GM21723 (cell line): ENCODE data around the gene DCAF7.

Experiments
- ATAC-seq: cut with Tn5 transposase; IDR thresholded peaks from one replicate; pipeline ENCODE4 v1.9.1; 2021; ENCODE audit warnings: mild to moderate bottlenecking, moderate library complexity; ENCODE audit not compliant: unreplicated experiment

Gene DCAF7

GRCh38 chr17:63579633-63580032 lies 29.4 kb downstream of the DCAF7 start:
- no peak for ATAC-seq

- no peak for ATAC-seq
Measured at GRCh38 chr17:63587770-63588169, 37.5 kb downstream of the DCAF7 start.

- no peak for ATAC-seq
Measured at GRCh38 chr17:63588797-63589196, 38.5 kb downstream of the DCAF7 start.

GRCh38 chr17:63589646-63590045 lies 39.4 kb downstream of the DCAF7 start:
- ATAC-seq = no peak

- ATAC-seq = no peak
Measured at GRCh38 chr17:63592797-63593196, 42.5 kb downstream of the DCAF7 start.

GRCh38 chr17:63595132-63595531 lies 44.9 kb downstream of the DCAF7 start:
- ATAC-seq = no peak

GRCh38 chr17:63596856-63597586 lies 46.7 kb downstream of the DCAF7 start:
- ATAC-seq = no peak

- ATAC-seq = no peak
Measured at GRCh38 chr17:63598281-63598680, 48.0 kb downstream of the DCAF7 start.

GRCh38 chr17:63600569-63601438 lies 50.5 kb downstream of the DCAF7 start, which contains the start of gene TACO1:
TSS of gene TACO1 (plus strand) at chr17:63600895. CDS start at chr17:63601084, 189 bp downstream.
- peak; percentile 94 for ATAC-seq

- no peak for ATAC-seq
Measured at GRCh38 chr17:63601439-63602371, 51.4 kb downstream of the DCAF7 start.

GRCh38 chr17:63609816-63610573 lies 59.7 kb downstream of the DCAF7 start:
- no peak for ATAC-seq

- no peak for ATAC-seq
Measured at GRCh38 chr17:63610854-63611253, 60.6 kb downstream of the DCAF7 start.

- no peak for ATAC-seq
Measured at GRCh38 chr17:63611354-63611753, 61.1 kb downstream of the DCAF7 start.

GRCh38 chr17:63613663-63614062 lies 63.4 kb downstream of the DCAF7 start:
- no peak for ATAC-seq

- no peak for ATAC-seq
Measured at GRCh38 chr17:63621229-63621683, 71.0 kb downstream of the DCAF7 start.

GRCh38 chr17:63621684-63622573 lies 71.7 kb downstream of the DCAF7 start, which contains the start of gene MAP3K3:
TSS of gene MAP3K3 (plus strand) at chr17:63622417. CDS start at chr17:63622760, 343 bp downstream.
- ATAC-seq = peak; percentile 92

- peak; percentile 35 for ATAC-seq
Measured at GRCh38 chr17:63622574-63623390, 72.5 kb downstream of the DCAF7 start.
